RKO (cell line): Measurements from ENCODE around the gene ZBTB11.
A peak's percentile ranks its signal among the peaks of the same experiment; 100 is the strongest.
"Not testable (repeated sequence)": the region's sequence is repeated elsewhere in the genome, so short reads cannot be mapped to it uniquely, and the experiment has no call there.

Experiments used
- DNase-seq: peaks from one replicate; pipeline ENCODE4 v3.0.0-alpha.2; 2016; ENCODE audit warnings: low spot score

Gene ZBTB11, protein sequence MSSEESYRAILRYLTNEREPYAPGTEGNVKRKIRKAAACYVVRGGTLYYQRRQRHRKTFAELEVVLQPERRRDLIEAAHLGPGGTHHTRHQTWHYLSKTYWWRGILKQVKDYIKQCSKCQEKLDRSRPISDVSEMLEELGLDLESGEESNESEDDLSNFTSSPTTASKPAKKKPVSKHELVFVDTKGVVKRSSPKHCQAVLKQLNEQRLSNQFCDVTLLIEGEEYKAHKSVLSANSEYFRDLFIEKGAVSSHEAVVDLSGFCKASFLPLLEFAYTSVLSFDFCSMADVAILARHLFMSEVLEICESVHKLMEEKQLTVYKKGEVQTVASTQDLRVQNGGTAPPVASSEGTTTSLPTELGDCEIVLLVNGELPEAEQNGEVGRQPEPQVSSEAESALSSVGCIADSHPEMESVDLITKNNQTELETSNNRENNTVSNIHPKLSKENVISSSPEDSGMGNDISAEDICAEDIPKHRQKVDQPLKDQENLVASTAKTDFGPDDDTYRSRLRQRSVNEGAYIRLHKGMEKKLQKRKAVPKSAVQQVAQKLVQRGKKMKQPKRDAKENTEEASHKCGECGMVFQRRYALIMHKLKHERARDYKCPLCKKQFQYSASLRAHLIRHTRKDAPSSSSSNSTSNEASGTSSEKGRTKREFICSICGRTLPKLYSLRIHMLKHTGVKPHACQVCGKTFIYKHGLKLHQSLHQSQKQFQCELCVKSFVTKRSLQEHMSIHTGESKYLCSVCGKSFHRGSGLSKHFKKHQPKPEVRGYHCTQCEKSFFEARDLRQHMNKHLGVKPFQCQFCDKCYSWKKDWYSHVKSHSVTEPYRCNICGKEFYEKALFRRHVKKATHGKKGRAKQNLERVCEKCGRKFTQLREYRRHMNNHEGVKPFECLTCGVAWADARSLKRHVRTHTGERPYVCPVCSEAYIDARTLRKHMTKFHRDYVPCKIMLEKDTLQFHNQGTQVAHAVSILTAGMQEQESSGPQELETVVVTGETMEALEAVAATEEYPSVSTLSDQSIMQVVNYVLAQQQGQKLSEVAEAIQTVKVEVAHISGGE

DNA sequence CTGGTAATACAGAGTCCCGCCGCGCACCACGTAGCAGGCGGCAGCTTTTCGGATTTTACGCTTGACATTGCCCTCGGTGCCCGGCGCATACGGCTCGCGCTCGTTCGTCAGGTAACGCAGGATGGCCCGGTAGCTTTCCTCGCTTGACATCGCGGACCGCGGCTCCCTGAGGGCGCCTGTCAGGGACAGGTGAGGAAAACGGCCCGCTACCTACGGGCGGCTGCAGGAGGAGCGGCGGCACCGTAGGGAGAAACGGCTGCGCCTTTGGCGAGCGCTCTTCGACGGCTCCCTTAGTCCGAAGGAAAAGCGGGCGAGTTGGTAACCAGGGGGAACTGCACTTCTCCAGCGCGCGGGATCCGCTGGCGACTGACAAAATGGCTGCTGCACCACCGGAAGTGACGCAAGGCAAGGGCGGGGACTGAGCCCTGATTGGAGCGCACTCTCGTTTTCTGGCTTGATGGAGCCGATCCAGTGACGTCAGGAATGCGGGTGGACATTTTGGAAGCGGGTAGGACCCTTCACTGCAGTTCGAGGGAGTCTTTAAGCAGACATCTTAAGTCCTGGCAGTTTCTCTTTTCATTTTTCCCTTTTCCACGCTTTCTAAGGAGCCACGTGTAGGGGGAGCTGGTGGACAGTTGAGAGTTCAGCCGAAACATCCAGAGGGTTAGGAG lies at the start of gene ZBTB11:
Gene ZBTB11, minus strand, starts transcription at position 368 of the 671 bp plus-strand sequence. Its CDS starts 218 bp downstream, at position 150.
- peak; percentile 100 for DNase-seq

DNA sequence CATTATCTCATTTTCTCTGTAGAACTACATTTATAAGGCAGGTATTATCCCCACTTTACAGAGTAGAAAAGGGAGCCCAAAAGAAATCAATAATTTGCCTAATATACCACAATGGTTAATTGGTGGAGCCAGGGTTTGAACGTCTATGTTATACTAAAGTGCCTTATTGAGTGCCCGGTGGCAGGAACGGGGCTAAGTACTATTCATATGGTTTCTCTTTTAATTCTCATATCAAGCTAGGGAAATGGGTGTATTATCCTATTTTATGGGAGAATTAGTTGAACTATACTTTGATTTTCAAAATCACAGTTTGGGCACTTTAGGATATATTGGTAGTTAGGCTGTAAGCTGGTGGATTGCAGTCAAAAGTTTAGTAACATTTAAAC lies 49.0 kb upstream of the ZBTB11 start:
- DNase-seq, result no peak

DNA sequence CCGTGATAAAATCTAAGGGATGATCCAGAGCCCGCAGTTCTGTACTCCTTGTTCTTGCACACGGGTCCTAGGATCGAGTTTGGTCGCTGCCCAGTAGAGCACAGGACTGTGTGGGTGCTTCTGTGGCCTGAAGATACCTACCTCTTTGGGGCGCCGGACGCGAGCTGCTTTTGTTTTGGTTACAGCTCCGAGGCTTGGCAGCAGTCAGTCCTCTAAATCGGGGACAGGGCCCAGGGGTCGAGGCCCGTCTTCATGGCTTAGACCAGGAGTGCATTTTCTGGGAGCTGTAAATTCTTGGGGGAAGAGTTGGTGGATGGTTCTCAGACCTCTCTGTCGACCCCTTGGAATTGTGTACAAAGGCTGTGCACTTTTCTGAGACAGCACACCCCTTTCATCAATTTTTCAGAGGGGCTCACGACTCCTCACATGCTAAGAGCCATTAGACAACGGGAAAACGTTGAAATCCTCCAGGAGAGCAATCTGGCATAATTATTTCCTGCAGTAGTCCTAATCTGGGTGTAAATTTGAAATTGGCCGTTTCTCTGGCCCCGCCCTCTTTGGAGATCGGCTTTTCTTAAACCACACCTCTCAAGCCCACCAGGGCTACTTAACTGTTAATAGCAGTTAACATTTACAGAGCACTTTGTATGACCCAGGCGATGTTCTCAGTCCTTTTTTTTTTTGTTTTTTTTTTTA lies 48.4 kb upstream of the ZBTB11 start:
- peak; percentile 49 for DNase-seq

DNA sequence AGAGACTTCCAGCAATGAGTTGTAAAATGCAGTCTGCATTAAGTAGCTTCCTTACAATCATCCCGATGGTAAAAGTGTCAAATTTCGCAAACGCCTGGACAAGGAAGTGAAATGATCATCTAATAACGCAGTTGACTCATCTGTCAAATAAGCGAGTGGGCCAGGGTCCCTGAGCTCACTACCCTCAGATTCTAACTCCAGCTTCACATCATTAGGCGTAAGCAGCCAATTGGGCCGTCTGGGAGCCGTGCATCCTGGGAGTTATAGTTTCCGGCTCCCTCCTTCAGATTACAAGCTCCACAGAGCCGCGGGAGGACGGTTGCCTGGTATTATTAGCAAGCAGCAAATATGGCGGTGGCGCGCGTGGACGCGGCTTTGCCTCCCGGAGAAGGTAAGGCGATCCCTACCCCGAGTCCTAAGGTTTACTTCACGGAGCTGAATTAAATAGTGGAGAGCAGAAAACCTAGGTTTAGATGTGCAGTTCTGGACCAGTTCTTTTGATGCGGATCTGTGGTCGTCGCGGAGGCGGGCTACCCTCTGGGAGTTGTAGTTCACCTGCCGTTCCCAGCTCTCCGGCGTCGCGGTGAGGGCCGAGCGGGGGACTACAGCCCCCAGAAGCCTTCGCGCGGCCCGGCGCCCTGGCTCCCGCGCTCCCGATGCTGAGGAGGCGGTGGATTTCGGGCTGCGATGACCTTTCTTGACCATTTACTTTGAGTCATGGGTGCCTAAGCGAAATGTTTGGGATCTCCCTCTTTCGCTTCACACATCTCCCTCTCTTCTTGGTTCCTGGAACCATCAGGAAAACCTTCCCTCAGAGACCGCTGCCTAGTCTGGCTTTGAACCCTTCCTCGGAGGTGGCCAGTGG lies 47.6 kb upstream of the ZBTB11 start, which contains the start of gene CEP97:
Gene CEP97, plus strand, starts transcription at position 286 of the 865 bp plus-strand sequence. Its CDS starts 63 bp downstream, at position 349.
- peak; percentile 99 for DNase-seq

DNA sequence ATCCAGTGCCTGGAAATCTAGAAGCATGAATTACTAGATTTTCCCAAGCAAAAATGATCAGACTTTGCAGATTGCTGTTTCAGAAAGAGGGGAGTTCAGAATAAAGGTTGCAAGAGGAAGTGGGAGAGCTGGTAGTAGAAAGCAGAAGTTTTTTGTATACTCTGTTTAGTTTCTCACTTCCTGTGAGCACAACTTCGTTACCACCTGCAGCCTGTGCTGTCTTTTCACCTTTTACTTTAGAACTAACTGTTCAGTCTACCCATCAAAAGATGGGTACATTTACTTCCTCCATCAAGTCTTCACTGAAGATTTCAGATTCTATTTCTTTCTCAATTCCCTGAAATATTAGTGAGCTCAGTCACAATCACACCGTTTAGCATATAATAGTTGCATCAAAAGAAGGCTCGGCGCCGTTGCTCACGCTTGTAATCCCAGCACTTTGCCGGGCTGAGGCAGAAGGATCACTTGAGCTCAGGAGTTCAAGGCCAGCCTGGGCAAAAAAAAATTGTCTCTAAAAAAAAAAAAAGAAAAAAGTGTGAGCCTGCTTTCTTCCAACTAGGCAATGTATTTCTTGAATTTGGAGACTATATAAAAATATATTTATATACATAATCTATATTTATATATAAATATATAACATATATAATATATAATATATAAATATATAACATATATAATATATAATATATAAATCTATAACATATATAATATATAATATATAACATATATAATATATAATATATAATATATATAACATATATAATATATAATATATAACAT lies 45.7 kb upstream of the ZBTB11 start:
- no peak for DNase-seq

DNA sequence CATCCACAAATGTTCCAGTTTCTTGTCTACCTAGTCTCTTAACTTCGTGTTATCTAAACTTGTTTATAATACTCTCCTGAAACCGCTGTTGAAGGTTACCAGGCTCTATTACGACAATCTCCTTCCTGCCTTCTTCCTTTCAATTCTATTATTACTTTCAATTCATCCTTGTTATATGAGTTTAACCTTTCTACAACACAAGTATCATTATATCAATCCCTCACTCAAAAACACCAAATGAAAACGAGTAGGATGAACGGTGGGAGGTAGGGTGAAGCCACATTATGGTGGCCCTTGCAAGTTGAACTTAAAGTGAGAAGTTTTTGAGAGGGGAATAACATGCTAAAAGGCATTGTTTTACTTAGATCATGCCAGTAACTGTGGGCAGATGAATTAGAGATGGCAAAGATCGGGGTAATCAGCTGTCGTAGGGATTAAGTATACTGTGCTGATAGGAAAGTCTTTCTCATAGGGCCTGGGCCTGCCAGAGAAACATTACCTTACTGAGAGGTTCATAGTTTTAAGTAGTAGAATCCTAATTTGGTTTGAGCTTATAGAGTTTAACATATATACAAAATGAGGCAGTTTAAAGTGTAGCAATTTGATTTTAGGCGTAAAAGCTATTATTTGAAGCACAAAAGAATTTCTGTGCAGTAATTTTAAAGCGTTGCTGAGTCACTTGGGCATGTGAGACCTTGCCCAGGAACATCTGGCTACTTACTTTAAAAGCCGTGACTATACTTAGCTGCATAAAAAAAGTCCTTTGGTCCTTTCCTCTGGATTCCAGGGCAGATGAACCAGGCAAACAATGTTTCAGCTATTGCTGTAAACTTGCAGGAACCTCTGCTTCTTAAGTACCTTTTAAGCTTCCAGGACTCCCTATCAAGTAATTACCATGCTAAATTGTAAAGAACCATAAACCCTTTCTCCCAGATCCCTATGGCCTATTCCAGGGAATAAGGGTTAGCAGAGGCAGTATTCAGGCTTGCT lies 44.2 kb upstream of the ZBTB11 start:
- DNase-seq, result no peak

DNA sequence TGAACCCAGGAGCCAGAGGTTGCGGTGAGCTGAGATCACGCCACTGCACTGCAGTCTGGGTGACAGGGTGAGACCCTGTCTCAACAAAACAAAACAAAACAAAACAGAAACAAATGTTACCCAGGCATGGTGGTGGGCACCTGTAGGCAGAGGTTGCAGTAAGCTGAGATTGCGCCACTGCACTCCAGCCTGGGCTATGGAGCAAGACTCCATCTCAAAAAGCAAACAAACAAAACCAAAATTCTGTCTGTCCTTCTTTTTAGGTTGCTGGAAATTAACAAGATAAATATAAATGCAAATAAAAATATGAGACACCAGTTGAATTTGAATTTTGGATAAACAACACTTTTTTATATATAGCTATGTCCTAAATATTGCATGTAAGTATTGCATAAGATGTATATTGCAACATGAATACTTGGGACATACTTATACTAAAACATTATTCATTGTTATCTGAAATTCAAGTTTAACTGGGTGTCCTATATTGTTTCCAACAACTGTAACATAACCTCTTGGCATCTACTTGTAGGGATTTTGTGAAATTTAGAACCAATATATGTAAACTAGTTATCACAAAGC lies 42.8 kb upstream of the ZBTB11 start:
- DNase-seq, result no peak

DNA sequence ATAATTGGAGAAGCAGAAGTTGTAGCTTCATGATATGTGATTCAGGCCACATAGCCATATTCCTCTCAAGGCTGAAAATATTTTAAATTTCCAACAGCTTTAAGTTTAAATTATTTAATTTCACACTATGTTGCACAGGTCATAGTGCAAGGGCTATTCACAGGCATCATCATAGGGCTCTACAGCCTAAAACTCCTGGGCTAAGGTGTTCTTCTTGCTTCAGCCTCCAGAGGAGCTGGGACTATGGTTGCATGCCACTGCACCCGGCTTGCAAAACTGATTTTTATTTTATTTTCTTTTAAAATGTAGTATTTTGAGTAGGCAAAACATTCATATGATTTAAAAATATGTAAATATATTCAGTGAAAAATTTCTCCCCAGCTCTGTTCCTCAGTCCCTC lies 41.5 kb upstream of the ZBTB11 start:
- no peak for DNase-seq

DNA sequence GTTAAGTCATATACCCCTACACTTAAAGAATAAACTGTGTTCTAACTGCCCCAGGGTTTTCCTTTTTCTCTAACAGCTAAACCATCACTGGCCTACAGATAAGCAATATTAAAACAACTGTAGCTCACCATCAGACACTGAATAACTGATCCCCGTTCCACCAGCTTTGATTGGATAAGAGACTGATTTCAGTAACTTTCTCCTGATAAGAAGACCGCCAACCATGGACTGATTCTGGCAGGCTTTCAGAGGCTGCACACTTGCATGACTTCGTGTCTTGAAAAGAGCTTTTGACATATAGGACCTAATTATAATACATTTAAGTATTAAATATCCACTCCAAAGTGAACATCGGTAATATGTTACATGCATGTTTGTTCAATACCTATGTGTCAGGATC lies 32.2 kb upstream of the ZBTB11 start:
- no peak for DNase-seq

DNA sequence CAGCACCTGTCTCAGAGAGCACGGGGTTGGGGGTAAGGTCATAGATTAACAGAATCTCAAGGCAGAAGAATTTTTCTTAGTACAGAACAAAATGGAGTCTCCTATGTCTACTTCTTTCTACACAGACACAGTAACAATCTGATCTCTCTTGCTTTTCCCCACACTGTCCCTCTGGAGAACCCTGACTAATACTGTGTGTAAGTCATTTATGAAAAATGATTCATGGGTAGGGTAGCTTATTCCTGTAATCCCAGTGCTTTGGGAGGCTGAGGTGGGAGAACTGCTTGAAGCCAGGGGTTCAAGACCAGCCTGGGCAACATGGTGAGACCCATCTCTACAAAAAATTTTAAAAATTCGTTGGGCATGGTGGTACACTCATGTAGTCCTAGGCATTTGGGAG lies 27.7 kb upstream of the ZBTB11 start:
- DNase-seq, result peak; percentile 51

DNA sequence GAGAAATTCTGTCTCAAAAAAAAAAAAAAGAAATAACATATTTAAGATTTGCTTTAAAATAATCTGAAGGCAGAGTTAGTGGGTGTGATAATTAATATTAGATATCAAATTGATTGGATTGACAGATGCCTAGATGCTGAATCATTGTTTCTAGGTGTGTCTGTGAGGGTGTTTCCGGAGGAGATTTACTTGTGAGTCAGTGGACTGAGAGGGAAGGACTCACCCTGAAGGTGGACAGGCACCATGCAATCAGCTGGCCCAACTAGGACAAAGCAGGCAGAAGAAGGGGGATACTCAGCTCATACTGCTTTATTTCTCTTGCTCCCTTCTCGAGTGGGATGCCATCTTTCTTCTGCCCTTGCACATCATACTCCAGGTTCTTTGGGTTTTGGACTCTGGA lies 26.2 kb upstream of the ZBTB11 start:
- peak; percentile 51 for DNase-seq

DNA sequence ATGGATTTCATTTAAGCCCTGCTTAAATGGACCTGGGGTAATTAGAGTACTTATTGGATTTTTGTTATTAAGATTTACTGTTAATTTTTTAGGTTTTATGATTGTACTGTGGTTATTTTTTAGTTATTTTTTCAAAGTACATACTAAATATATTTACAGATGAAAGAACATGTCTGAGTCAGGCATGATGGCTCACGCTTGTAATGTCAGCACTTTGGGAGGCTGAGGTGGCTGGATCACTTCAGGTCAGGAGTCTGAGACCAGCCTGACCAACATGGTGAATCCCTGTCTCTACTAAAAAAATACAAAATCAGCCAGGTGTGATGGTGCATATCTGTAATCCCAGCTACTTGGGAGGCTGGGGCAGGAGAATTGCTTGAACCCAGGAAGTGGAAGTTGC lies 25.8 kb upstream of the ZBTB11 start:
- no peak for DNase-seq

DNA sequence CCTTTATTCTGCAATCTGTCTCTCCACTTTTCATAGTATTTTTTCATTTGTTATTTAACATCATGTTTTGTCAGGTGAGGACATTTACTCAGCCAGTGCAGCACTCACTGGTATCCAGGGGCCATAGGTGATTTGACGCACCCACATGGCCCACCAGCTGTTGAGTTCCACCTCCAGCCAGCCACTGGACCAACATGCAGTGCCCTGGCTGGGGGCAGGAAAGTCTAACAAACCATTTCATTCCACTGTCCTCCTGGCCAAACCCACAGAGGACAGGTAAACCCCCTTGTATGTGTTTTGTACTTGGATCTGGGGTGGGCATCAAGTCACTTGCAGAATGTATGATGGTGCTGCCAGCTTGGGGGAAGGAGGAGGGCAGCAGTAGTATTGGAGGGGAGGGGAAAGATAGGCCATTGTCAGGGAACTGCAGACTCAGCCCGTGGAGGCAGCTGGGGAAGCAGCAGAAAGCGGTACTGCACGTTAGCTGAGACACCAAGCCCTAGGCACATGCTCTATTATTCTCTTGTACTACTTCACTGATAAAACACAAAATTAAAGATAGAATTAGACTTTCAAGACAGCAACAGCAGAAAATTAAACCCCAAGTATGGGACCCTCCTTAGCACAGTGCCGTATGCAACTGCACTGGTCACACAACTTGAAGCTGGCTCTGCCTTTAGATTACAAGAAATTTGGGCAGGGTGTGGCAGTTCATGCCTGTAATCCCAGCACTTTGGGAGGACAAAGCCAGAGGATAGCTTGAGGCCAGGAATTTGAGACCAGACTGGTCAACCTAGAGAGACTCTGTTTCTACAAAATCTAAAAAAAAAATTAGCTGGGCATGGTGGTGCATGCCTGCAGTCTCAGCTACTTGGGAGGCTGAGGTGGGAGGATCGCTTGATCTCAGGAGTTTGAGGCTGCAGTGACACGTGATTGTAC lies 25.0 kb upstream of the ZBTB11 start:
- DNase-seq, result no peak

DNA sequence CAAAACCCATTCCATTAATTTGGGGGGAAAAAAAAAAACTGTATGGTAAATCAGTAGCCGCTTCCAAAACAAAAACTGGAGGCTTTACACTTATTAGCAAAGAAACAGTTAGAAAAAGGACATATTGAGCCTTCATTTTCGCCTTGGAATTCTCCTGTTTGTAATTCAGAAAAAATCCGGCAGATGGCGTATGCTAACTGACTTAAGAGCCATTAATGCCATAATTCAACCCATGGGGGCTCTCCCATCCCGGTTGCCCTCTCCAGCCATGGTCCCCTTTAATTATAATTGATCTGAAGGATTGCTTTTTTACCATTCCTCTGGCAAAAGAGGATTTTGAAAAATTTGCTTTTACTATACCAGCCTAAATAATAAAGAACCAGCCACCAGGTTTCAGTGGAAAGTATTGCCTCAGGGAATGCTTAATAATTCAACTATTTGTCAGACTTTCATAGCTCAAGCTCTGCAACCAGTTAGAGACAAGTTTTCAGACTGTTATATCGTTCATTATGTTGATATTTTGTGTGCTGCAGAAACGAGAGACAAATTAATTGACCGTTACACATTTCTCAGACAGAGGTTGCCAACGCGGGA lies 18.9 kb upstream of the ZBTB11 start:
- DNase-seq, result peak; percentile 71

DNA sequence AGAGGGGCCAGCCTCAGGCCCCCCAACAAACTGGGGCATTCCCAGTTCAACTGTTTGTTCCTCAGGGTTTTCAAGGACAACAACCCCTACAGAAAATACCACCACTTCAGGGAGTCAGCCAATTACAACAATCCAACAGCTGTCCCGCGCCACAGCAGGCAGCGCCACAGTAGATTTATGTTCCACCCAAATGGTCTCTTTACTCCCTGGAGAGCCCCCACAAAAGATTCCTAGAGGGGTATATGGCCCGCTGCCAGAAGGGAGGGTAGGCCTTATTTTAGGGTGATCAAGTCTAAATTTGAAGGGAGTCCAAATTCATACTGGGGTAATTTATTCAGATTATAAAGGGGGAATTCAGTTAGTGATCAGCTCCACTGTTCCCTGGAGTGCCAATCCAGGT lies 17.9 kb upstream of the ZBTB11 start:
- DNase-seq, result not testable (repeated sequence)

DNA sequence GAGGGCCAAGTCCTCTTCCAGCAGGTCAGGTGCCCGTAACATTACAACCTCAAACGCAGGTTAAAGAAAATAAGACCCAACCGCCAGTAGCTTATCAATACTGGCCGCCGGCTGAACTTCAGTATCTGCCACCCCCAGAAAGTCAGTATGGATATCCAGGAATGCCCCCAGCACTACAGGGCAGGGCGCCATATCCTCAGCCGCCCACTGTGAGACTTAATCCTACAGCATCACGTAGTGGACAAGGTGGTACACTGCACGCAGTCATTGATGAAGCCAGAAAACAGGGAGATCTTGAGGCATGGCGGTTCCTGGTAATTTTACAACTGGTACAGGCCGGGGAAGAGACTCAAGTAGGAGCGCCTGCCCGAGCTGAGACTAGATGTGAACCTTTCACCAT lies 16.6 kb upstream of the ZBTB11 start:
- peak; percentile 66 for DNase-seq
